HG02610 (cell line): ENCODE data around the gene SIGLEC11.
"Not testable (repeated sequence)": the region's sequence is repeated elsewhere in the genome, so short reads cannot be mapped to it uniquely, and the experiment has no call there.

Source experiments
- ATAC-seq: cut with Tn5 transposase; IDR thresholded peaks from one replicate; pipeline ENCODE4 v1.9.1; 2021; ENCODE audit warnings: mild to moderate bottlenecking, moderate library complexity; ENCODE audit not compliant: unreplicated experiment

Gene SIGLEC11, protein sequence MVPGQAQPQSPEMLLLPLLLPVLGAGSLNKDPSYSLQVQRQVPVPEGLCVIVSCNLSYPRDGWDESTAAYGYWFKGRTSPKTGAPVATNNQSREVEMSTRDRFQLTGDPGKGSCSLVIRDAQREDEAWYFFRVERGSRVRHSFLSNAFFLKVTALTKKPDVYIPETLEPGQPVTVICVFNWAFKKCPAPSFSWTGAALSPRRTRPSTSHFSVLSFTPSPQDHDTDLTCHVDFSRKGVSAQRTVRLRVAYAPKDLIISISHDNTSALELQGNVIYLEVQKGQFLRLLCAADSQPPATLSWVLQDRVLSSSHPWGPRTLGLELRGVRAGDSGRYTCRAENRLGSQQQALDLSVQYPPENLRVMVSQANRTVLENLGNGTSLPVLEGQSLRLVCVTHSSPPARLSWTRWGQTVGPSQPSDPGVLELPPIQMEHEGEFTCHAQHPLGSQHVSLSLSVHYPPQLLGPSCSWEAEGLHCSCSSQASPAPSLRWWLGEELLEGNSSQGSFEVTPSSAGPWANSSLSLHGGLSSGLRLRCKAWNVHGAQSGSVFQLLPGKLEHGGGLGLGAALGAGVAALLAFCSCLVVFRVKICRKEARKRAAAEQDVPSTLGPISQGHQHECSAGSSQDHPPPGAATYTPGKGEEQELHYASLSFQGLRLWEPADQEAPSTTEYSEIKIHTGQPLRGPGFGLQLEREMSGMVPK

DNA sequence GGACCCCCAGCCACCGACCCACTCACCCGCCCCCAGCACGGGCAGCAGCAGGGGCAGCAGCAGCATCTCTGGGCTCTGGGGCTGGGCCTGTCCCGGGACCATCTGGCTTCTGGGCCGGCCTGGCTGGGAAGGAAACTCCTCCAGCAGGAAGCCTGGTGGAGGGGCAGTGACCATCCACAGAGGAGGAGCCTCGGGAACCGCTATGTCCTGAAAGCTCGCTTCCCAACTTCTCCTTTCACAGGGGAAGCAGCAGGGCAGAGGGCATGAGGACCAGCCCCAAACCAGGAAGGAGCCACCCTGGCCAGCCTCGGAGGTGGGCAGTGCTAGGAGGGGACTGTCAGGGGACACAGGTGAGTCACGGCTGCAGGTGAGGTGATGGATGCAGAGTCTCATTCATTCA, at the start of gene SIGLEC11:
TSS of gene SIGLEC11 (minus strand) at position 193 of the 400 bp plus-strand sequence. CDS start at position 102, 91 bp downstream.
- ATAC-seq: not testable (repeated sequence)

DNA sequence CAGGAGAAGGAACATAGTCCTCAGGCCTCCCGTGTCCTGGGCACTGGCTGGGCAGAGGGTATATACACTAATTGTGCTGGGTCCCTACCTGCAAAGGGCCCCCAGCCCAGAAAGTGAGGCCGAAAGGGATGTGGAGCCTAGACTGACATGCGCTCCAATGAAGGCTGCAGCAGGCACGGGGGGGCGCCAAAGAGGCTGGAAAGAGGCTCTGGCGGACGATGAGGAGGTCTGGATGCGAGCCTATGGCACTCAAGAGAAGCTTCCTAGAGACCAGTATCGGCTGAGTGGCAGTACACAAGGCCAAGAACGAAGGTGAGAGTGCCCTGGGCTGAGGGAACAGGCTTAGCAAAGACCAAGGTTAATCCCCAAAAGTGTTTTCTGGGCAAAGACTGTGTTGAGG, 47.6 kb upstream of the SIGLEC11 start:
- ATAC-seq: no peak

DNA sequence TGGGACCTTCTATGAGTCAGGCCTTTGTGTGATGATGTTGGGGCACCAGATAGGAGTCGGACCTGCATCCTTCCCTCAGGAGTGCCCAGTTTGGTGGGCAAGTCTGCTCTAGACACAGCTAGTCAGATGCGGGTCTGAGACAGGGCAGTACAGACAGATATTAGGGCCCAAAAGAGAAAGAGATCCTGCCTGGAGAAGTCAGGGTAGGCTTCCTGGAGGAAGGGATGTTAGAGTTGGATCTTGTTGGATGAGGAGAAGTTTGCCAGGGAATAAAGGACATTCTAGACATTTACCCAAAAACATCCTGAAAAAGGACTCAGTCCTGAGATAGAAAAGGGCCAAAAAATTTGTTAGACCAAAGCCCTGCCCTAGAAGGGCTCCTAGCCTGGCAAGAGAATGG, 47.0 kb upstream of the SIGLEC11 start:
- no peak for ATAC-seq

DNA sequence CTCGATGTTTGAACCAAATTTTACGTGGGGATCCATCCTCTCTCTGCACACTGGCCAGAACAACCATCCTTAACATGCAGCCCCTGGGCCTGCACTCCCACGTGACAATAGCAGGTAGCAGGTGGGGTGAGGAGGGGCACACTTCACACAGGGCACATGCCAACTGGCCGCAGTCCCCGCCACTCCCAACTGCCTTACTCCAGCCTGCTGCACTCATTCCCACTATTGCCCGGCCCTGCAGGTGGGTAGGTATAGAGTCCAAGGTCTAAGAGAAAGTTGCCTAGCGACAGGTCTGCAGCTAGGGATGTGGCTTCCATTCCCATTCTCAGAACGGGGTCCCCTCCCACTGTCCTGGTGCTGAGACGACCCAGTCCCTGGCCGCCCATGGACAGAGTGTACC, 46.2 kb upstream of the SIGLEC11 start:
- ATAC-seq: no peak

DNA sequence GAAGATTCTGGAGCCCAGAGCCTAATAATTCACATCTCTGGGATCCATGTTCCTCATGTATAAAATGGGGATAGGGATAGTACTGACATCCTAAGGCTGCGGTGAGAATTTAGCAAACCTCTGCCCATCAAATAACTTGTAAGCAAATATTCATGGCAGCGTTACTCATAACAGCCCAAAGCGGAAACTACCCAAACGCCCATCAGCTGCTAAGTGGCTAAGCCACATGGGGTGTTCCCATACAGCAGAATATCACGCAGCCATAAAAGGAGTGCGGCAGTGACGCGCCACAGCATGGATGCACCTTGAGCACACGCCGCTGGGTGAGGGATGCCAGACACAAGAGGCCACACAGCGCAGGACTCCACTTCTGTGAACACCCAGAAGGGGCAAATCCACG, 44.5 kb upstream of the SIGLEC11 start:
- no peak for ATAC-seq

DNA sequence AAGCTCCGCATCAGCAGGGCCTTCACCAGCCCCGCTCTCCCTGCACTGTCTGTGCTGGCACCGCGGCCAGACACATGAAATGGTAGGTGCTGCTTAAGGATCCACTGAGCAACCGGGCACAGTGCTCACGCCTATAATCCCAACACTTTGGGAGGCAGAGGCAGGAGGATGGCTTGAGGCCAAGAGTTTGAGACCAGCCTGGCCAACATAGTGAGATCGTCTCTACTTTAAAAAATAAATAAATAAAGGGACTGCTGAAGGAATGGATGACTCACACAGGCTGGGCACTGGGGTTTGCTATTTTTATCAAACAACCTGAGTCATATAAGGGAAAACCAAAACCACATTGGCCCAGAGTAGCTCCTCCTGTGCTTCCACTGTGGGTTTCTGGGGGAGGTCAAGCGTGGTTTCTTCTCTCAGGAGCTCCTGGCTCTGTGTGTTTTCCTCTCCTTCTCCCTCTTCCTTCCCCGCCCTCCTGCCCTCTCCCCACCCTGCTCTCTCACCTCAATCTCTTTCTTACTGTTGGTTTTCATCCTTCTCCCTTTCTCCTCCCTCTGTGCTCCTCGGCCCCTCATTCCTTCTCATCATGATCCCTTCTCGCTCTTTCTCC, 42.9 kb upstream of the SIGLEC11 start:
- ATAC-seq: no peak

DNA sequence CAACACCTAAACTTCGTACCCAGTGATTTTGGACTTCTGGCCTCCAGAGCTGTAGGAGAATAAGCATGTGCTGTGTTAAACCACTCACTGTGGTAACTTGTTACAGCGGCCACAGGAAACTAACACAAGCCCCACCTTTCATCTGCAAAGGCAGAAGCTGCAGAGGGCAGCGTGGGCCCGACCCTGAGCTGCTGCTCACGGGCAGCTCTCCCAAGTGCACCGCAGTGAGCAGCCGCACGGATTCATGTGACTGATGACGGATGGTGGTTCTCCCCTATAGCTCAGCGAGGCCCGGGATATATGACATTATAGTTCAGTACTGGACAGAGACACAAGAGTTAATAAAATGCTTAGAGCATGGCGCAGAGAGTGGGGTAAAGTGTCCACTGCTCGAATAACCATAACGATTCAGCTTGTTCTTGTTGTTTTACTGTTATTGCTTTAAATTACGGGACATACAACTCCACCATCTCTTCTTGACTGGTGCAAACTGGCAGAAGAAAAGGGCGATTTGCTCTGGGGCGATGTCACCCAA, 42.3 kb upstream of the SIGLEC11 start:
- no peak for ATAC-seq

DNA sequence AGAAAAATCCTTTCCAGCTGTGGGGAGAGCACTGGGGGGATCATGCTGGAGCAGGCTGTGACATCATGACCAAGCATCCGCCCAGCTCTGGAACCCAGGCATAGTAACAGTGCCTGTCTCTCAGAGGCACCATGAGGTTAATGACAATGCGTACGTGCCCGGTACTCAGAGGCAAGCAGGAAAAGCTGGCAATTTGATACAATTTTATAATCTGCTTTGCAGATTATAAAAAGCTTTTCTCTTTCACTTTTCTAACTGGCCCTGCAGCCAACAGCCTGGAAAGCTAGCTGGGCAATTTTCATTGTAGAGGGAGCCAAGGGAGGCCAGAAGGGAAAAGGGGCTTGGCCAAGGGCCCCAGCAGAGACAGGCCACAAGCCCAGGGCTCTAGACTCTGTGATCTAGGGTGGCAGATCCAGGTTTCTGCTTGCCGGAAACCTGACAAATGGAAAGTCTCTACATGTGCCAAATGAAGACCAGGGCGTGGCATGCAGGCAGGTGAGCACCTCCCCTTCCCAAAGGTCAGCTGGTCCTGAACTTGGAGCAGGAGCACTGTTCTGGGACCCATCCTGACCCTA, 41.5 kb upstream of the SIGLEC11 start:
- ATAC-seq: no peak

DNA sequence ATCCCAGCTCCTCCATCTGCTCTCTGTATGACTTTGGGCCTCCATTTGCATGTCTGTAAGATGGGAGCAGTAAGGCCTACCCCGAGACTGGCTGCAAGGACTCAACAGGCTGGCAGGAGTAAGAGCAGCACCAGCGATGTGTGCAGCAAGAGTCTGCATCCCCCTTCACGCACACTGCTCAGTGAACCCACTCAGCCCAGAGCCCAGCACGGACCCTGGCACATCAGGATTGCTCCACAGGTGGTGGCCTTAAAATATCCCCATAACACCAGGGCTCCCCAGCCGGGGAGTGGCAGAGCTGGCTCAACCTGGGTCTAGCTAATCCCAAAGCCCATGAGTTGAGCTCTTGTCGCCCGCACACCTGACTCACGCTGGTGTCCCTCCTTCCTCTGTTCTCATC, 40.8 kb upstream of the SIGLEC11 start:
- no peak for ATAC-seq

DNA sequence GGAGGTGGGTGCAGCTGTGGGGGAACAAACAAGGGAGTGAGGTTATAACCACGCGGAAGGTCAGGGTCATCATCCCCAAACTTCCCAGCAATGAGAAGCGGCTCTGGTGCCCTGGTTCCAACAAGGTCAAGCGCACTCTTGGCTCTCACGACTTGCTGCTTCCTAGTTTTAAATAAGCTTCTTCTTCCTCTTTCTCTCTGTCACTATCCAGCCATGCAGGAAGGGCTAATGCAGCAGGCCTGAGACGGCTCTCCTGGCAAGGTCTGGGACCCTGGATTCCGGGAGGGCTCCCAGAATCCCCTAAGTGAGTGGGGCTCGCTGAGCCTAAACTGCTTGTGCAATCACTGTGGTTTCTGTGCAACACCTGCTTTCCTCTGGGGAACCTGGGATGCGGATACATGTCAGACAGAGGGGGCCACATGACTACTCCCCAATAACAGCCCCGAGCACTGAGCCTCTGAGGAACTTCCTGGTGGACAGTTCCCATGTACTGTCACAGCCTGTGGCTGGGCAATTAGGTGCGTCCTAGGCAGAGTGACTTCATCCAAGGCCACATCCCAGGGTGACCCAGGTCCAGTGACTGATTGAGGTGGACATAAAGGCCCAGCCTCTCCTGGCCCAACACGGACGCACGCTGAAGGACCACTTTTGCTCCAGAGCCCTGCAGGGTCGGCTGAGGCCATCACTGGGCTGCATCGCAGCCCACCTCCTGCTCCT, 40.0 kb upstream of the SIGLEC11 start:
- no peak for ATAC-seq

DNA sequence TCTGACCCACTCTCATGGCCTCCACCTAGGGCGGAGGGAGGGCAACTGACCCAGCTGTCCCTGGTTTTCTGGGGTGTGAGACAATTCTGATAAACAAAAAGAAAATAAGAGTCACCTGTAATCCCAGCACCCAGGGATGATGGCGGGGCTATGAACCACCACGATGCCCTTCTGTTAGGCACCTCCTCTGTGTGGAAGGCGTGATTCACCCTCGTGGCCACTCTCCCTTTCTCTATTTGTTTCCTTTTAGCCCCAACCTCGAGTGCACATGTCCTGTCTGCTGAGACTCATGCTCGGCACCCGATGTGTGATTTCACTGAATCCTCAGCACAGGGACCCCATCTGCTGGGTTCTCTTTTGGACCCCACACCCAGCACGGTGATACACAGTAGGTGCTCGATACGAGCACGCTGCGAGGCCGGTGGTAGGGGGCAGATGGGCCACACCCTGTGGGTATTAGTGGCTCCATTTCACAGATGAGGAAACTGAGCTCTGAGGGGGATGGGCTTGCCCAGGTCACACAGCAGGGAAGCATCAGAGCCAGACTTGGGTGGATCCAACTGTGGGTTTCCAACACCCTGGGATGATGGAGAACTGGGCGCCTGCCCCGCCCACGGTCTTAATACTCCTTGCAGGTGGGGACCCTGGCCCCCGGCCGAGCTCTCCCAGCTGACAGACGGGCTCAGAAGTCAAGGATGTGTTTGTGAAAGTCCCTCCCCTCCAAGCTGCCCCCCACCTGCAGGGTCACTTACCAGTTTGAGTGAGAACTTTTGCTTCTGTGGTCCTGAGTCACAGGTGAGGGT, 39.3 kb upstream of the SIGLEC11 start:
- no peak for ATAC-seq

DNA sequence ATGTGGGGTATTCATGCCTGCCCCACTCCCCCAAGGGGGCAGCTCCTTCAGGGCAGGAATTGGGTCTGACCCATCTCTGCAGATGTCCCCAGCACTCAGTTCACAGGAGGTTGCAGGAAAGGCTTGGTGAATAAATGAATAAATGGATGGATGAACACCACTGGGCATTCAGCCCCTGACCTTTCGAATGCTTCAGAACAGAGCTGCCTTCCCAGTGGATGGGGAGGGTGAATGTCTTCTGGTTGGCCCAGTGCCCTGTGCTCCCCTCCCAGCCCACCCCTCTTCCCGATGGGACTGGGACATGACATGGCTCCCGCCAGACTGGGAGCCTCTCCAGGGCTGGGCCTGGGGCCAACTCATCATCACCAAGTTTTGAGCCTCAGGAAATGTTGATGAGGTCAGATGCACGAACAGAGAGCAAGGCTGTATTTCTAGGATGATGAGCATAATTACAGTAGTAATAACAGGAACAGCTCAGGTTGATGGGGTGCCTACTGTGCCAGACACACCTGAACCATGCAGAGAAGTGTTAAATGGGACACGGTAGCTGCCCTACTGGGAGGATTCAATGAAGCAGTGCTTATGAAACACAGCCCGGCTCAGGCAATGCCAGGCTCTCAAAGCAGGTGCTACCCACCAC, 38.5 kb upstream of the SIGLEC11 start:
- no peak for ATAC-seq

DNA sequence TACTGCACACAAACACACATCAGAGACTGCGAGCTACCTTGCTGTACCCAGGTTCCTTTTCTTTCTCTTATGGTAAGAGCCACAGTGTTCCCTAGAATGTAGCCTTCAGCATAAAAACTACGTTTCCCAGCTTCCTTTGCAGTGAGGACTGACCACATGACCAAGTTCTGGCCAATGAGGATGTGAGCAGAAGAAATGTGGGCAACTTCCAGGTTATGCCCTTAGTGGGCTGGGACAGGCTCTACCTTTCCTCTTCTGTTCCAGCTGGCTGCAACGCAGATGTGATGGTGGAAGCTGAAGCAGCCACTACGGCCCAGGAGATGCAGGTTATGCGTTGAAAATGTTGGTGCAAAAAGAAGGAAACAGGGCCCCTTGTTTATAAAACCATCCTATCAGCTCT, 36.7 kb upstream of the SIGLEC11 start:
- no peak for ATAC-seq

DNA sequence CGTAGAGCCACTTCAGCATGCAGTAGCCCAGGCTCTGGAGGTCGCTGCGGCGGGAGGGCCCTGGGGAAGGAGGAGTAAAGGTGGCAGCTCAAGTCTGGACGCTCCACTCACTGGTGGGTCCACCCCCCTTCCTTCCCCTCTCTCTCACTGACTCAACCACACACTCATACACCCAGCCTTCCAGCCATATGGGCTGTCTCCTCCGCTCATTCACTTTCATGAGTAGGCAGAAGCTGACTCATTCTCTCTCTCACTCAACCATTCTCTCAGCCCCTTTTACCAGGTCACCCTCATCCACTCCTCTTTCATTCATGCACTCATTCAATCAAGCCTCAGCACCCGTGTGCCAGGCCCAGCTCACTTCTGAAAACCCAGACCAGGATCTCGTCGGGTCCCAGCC, 27.5 kb upstream of the SIGLEC11 start:
- no peak for ATAC-seq

DNA sequence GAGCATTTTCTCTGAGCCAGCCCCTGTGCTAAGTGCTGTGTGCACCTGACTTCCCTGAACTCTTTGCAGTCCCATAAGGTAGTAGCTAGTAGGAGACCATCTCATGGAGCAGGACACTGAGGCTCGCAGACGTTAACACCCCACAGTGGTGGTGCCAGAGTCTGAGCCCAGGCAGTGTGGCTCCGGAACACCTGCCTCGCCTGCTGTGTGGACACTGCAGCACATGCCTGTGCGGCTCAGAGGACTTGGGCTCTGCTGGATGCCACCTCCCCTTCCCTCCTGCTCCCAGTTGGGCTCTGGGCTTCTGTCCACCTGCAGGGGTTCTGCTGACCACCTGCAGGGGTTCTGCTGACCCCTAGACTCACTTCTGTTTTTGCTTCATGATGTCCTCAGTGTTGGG, 27.0 kb upstream of the SIGLEC11 start:
- no peak for ATAC-seq

DNA sequence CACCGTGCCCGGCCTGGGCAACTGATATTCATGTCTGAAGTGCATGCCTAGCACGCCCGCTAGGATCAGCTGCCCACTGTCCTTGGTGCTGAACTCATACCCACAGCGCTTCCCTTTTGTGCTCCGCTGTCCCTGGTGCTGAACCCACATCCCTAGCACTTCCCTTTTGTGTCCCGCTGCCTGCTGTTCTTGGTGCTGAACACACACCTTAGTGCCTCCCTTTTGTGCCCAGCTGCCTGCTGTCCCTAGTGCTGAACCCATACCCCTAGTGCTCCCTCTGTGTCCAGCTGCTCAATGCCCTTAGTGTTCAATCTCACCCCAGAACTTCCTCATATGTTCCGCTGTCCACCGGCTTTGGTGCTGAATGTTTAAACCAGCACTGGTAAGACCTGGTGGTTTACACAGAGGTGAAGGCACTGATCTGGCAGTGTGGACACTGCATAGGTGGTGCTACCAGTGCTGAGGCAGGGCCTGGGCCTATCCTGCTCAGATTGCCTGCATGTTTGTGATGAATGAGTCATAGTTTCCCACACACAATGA, 26.3 kb upstream of the SIGLEC11 start:
- no peak for ATAC-seq

DNA sequence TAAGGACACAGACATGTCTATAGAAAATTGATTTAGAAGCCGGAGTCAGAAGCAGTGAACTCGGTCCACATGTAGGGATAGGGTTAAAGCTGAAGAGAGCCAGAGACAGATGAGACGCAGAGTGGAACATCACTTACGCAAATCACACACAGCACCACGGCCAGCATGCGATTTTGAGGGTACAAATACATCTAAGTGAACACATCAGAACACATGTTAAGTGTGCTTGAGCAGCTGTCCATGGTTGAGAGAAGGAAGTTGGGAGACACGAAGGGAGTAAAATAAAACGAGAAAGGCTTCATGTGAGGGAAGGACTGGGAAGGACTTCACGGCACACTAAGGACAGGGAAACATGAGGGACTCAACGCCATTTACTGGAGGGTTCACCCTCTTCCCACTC, 25.4 kb upstream of the SIGLEC11 start:
- ATAC-seq: no peak

DNA sequence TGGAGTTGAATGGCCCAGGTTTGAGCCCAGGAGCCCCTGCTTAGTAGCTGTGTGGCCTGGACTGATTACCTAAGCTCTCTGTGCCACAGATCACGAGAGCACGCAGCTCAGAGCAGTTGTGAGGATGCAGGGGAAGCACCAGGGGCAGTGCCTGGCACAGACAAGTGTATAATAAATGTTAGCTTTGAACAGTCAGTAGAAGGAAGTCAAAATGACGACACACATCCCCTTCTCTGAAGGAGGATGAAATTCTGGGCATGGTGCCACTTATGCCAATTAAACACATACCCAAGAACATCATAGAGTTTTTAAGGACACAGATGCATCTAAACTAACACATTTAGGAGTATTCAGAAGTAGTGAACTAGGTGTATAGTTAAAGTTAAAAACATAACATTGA, 24.9 kb upstream of the SIGLEC11 start:
- ATAC-seq: no peak

DNA sequence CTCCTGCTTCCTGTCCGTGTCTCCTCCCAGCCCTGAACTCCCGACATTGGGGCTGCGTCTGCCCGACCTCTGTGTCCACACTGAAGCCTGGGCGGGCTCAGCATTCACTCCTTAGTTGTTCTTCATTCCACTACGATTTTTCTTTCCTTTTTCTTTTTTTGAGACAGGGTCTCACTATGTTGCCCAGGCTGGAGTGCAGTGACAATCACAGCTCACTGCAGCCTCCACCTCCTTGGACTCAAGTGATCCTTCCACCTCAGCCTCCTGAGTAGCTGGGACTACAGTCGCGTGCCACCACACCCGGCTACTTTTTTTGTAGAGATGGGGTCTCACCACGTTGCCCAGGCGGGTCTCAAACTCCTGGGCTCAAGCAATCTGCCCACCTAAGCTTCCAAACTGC, 23.5 kb upstream of the SIGLEC11 start:
- ATAC-seq: no peak
